CD14-positive monocyte (primary cell): ENCODE measurements around the gene IFNA2. TPM values are rescaled to one million over a fixed set of nuclear protein-coding genes. Genes with fewer than 3 reads are reported as not detected.
A peak's percentile ranks its signal among the peaks of the same experiment; 100 is the strongest.

ENCODE experiments used
- DNase-seq, 3 donors: peaks; one replicate each; pipeline ENCODE4 v3.0.0-alpha.2; 2011 to 2022
- H2AFZ ChIP-seq: 2 replicates; pipeline ENCODE4 v1.6.0; 2012; ENCODE audit warnings: mild to moderate bottlenecking, low read depth, low read length, inconsistent platforms; ENCODE audit not compliant: insufficient read depth, poor library complexity, severe bottlenecking
- H3K27ac ChIP-seq, 2 donors: 1 replicate in 1 of 2; 2 replicates in 1 of 2; pipeline ENCODE4 v1.5.1; 2012 to 2013; ENCODE audit warnings: low read length in 2 of 2, control low read depth in 1 of 2, inconsistent platforms in 1 of 2, low read depth in 1 of 2, mild to moderate bottlenecking in 1 of 2
- H3K27me3 ChIP-seq, 2 donors: one replicate each; pipeline versions ENCODE4 v1.6.0 to v1.6.1; 2011 to 2013; ENCODE audit warnings: low read length in 2 of 2; ENCODE audit not compliant: control insufficient read depth in 2 of 2, insufficient read depth in 2 of 2
- H3K36me3 ChIP-seq, 2 donors: replicated peaks in 1 of 2; 1 replicate in 1 of 2; 2 replicates in 1 of 2; pipeline versions ENCODE4 v1.5.1 to v1.6.1; 2012 to 2013; ENCODE audit warnings: low read length in 2 of 2, control low read depth in 1 of 2, inconsistent platforms in 1 of 2, mild to moderate bottlenecking in 1 of 2; ENCODE audit not compliant: insufficient read depth in 2 of 2, control insufficient read depth in 1 of 2
- H3K4me1 ChIP-seq, 2 donors: 1 replicate in 1 of 2; 2 replicates in 1 of 2; pipeline versions ENCODE4 v1.5.1 to v1.6.1; 2012 to 2013; ENCODE audit warnings: low read length in 2 of 2, control low read depth in 1 of 2, inconsistent platforms in 1 of 2, mild to moderate bottlenecking in 1 of 2, moderate library complexity in 1 of 2; ENCODE audit not compliant: insufficient read depth in 2 of 2, control insufficient read depth in 1 of 2
- H3K4me2 ChIP-seq: replicated peaks from 2 replicates; pipeline ENCODE3; 2012; ENCODE audit warnings: low read length, moderate library complexity, mild to moderate bottlenecking; ENCODE audit not compliant: poor library complexity, severe bottlenecking; ENCODE audit errors: extremely low read depth
- H3K4me3 ChIP-seq, 3 experiments: fragments of 200-600 bp in 1 of 3; sonication (generic) in 1 of 3; replicated peaks in 1 of 3; 1 replicate in 2 of 3; 2 replicates in 1 of 3; pipeline ENCODE4 v1.5.1; 2011 to 2013; ENCODE audit warnings: low read length in 3 of 3, mild to moderate bottlenecking in 3 of 3, control low read depth in 2 of 3, low read depth in 2 of 3, inconsistent platforms in 1 of 3, moderate library complexity in 1 of 3
- H3K79me2 ChIP-seq: 2 replicates; pipeline ENCODE4 v1.6.0; 2012; ENCODE audit warnings: mild to moderate bottlenecking, control low read depth, inconsistent platforms, low read length, moderate library complexity; ENCODE audit not compliant: insufficient read depth
- H3K9ac ChIP-seq: 2 replicates; pipeline ENCODE4 v1.6.0; 2017; ENCODE audit warnings: low read length, mild to moderate bottlenecking; ENCODE audit not compliant: insufficient read depth, poor library complexity, severe bottlenecking
- H3K9me3 ChIP-seq, 2 donors: replicated peaks in 1 of 2; 1 replicate in 1 of 2; 2 replicates in 1 of 2; pipeline versions ENCODE4 v1.5.1 to v1.6.1; 2012 to 2013; ENCODE audit warnings: low read length in 2 of 2, control low read depth in 1 of 2; ENCODE audit not compliant: control insufficient read depth in 1 of 2, insufficient read depth in 1 of 2
- H4K20me1 ChIP-seq: 2 replicates; pipeline ENCODE4 v1.6.0; 2012; ENCODE audit warnings: mild to moderate bottlenecking, low read length, control low read depth, moderate library complexity; ENCODE audit not compliant: insufficient read depth
- H3K27ac Mint-ChIP-seq, 7 donors: one replicate each; pipeline ENCODE4 v1.8.0; 2020; ENCODE audit warnings: mild to moderate bottlenecking in 7 of 7, mixed read lengths in 7 of 7, moderate library complexity in 6 of 7, inconsistent platforms in 2 of 7
- H3K27me3 Mint-ChIP-seq, 3 donors: one replicate each; pipeline ENCODE4 v1.8.0; 2021 to 2022; ENCODE audit warnings: low read depth in 3 of 3, mild to moderate bottlenecking in 3 of 3, mixed read lengths in 3 of 3, moderate library complexity in 3 of 3, inconsistent platforms in 1 of 3
- H3K36me3 Mint-ChIP-seq, 2 donors: one replicate each; pipeline ENCODE4 v1.8.0; 2020; ENCODE audit warnings: mixed read lengths in 2 of 2, inconsistent platforms in 1 of 2, mild to moderate bottlenecking in 1 of 2
- H3K4me1 Mint-ChIP-seq: one replicate; pipeline ENCODE4 v1.8.0; 2020; ENCODE audit warnings: mild to moderate bottlenecking, mixed read lengths
- H3K4me3 Mint-ChIP-seq, 2 donors: one replicate each; pipeline ENCODE4 v1.8.0; 2020; ENCODE audit warnings: mild to moderate bottlenecking in 2 of 2, mixed read lengths in 2 of 2, moderate library complexity in 1 of 2
- H3K9me3 Mint-ChIP-seq, 7 donors: one replicate each; pipeline ENCODE4 v1.8.0; 2020 to 2022; ENCODE audit warnings: mixed read lengths in 7 of 7, mild to moderate bottlenecking in 6 of 7, moderate library complexity in 6 of 7, inconsistent platforms in 2 of 7
- WGBS: methylation state at CpG from one replicate; pipeline ENCODE4 v1.1.5; 2013; ENCODE audit warnings: missing lambda C conversion rate; ENCODE audit not compliant: insufficient coverage; 5-methylcytosine and 5-hydroxymethylcytosine counted together
- intact Hi-C, 2 donors: fragments of 100-400 bp; cut with micrococcal nuclease; formaldehyde crosslinking; loops; one replicate each; pipeline versions ENCODE4 v1.15.0 to v1.15.1; 2023
- polyA plus RNA-seq, 3 donors: library from polyadenylated mRNA; depleted of rRNA in 1 of 3; unstranded in 2 of 3; stranded (reverse) in 1 of 3; fragments of 300-500 nt in 2 of 3; fragments of >200 nt in 1 of 3; fragmentation: Illumina TruSeq in 2 of 3; gene quantifications; 1 replicate in 2 of 3; 2 replicates in 1 of 3; pipeline ENCODE4 v1.2.3, GENCODE V29; 2012 to 2021
- TF ChIP-seq, protein P1 (sequence below): fragments of 200-600 bp; IDR thresholded peaks from one replicate; pipeline ENCODE4 v1.8.0; 2022; ENCODE audit warnings: antibody characterized with exemption, mild to moderate bottlenecking

The IFNA2 gene
- polyA plus RNA-seq, 3 donors = not detected

DNA sequence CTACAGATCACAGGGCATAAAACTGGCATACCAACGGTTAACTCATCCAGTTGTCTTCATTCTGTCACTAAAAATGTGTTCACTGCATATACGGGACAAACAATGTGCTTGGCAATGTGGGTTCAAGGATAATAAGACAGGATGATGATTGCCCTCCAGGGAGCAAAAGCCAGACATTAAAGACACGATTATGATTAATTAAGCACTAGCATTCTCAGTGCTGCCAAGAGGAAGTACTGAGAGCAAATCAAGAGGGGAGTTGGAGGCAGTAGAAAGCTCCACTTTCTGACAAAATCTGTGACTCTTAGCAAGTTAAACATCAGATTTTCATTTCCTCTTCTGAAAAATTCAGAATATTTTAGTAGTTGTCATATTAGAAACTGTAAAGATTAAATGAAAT lies 14.8 kb upstream of the IFNA2 start:
- peaks cover 0 to 3% of the 10 kb centered on the region in 2 donors for H3K36me3 Mint-ChIP-seq
- H3K4me3 Mint-ChIP-seq = peak overlapping the region in 1 of 2 donors; percentile 55
- Histone ChIP-seq H3K27ac (no peak overlapping the region), H2AFZ (no peak overlapping the region), H3K9me3 (peaks cover 0 to 10% of the 10 kb centered on the region in 2 donors), H3K4me2 (no peak overlapping the region), H3K36me3 (no peaks in the 10 kb centered on the region), H4K20me1 (no peaks in the 10 kb centered on the region), H3K27me3 (peaks cover 86 to 89% of the 10 kb centered on the region in 2 donors), H3K9ac (no peak overlapping the region), H3K4me3 (no peak overlapping the region), H3K79me2 (no peaks in the 10 kb centered on the region), H3K4me1 (peaks cover 16 to 21% of the 10 kb centered on the region in 2 donors)
- peaks cover 0 to 10% (median 2%) of the 10 kb centered on the region in 7 donors for H3K9me3 Mint-ChIP-seq
- no peak for DNase-seq
- TF ChIP-seq, protein P1, sequence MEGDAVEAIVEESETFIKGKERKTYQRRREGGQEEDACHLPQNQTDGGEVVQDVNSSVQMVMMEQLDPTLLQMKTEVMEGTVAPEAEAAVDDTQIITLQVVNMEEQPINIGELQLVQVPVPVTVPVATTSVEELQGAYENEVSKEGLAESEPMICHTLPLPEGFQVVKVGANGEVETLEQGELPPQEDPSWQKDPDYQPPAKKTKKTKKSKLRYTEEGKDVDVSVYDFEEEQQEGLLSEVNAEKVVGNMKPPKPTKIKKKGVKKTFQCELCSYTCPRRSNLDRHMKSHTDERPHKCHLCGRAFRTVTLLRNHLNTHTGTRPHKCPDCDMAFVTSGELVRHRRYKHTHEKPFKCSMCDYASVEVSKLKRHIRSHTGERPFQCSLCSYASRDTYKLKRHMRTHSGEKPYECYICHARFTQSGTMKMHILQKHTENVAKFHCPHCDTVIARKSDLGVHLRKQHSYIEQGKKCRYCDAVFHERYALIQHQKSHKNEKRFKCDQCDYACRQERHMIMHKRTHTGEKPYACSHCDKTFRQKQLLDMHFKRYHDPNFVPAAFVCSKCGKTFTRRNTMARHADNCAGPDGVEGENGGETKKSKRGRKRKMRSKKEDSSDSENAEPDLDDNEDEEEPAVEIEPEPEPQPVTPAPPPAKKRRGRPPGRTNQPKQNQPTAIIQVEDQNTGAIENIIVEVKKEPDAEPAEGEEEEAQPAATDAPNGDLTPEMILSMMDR = no peak
- peaks cover 20% of the 10 kb centered on the region for H3K4me1 Mint-ChIP-seq
- intact Hi-C loops = loop anchor here in 1 of 2 donors (10.0 kb wide), 1 partner anchor 75 kb away; no protein-coding TSS in a partner anchor
- H3K27ac Mint-ChIP-seq = no peak overlapping the region
- H3K27me3 Mint-ChIP-seq = peaks cover 70 to 82% (median 80%) of the 10 kb centered on the region in 3 donors
- WGBS = 0% methylated on average over 1 of the region's 3 CpGs

DNA sequence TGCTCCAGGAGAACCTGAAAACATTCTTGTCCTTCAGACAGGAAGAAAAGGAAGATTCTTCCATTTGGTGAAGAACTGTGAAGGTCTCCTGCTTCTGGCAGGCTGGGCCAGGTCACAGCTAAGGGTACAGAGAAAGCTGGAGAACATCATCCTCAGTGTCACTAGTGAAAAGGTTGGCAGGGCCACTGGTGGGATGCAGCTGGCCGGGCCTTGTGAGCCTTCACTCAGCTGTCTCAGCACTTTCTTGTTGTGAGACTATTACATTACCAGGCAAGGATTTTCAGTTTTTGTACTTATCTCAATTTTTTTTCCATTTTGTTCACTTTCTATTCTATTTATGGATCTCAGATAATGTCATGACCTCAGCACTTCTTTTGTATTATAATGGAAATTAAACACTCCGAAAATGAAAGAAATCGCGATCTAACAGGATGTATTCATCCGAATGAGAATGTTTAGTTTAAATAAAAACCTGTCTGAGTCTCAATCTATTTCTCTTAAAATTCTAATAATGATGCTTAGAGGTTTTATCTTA lies 13.8 kb upstream of the IFNA2 start:
- Histone ChIP-seq H3K9ac (no peak overlapping the region), H3K36me3 (no peaks in the 10 kb centered on the region), H3K79me2 (no peaks in the 10 kb centered on the region), H3K27ac (no peak overlapping the region), H3K27me3 (peaks cover 82 to 89% of the 10 kb centered on the region in 2 donors), H3K4me1 (peaks cover 16 to 21% of the 10 kb centered on the region in 2 donors), H3K9me3 (peaks cover 0 to 10% of the 10 kb centered on the region in 2 donors), H3K4me2 (no peak overlapping the region), H3K4me3 (no peak overlapping the region), H4K20me1 (no peaks in the 10 kb centered on the region), H2AFZ (no peak overlapping the region)
- Mint-ChIP-seq H3K36me3 (peaks cover 0 to 3% of the 10 kb centered on the region in 2 donors), H3K9me3 (peaks cover 0 to 10% (median 2%) of the 10 kb centered on the region in 7 donors), H3K4me3 (peak overlapping the region in 1 of 2 donors; percentile 33), H3K27me3 (peaks cover 71 to 87% (median 80%) of the 10 kb centered on the region in 3 donors), H3K4me1 (peaks cover 20% of the 10 kb centered on the region), H3K27ac (no peak overlapping the region)
- TF ChIP-seq, protein P1 = no peak
- no peak for DNase-seq
- intact Hi-C loops = loop anchor here in 1 of 2 donors (10.0 kb wide), 1 partner anchor 74 kb away; no protein-coding TSS in a partner anchor
- no CpG with 5 or more reads among the region's 5 CpGs for WGBS
